Kidney (tissue), 14 donors: ENCODE measurements around the gene RNF40. TPM values are rescaled to one million over a fixed set of nuclear protein-coding genes. Genes with fewer than 3 reads are reported as not detected.

Source experiments
- DNase-seq, 5 donors: peaks; one replicate each; pipeline ENCODE4 v3.0.0-alpha.2; 2013 to 2020
- FAIRE-seq: peaks from 2 replicates; lab custom pipeline; 2012; peaks lifted over from hg19 to GRCh38; lab: Jason Lieb, UNC
- H3K27ac ChIP-seq, 2 donors: one replicate each; pipeline ENCODE4 v1.7.0; 2013; ENCODE audit warnings: low read depth in 2 of 2, low read length in 2 of 2, inconsistent platforms in 1 of 2
- H3K27me3 ChIP-seq: one replicate; pipeline ENCODE4 v1.7.1; 2013; ENCODE audit warnings: low read length, inconsistent platforms; ENCODE audit not compliant: control insufficient read depth, insufficient read depth
- H3K36me3 ChIP-seq, 3 donors: one replicate each; pipeline versions ENCODE4 v1.7.0 to v1.7.1; 2013; ENCODE audit warnings: low read length in 3 of 3, control low read depth in 1 of 3, inconsistent platforms in 1 of 3; ENCODE audit not compliant: insufficient read depth in 3 of 3, control insufficient read depth in 2 of 3
- H3K4me1 ChIP-seq, 3 donors: one replicate each; pipeline versions ENCODE4 v1.7.0 to v1.7.1; 2013; ENCODE audit warnings: low read length in 3 of 3, inconsistent platforms in 1 of 3, low read depth in 1 of 3; ENCODE audit not compliant: control insufficient read depth in 2 of 3, insufficient read depth in 2 of 3
- H3K4me3 ChIP-seq, 3 donors: one replicate each; pipeline versions ENCODE4 v1.7.0 to v1.8.1; 2013; ENCODE audit warnings: low read length in 3 of 3, control low read depth in 1 of 3, inconsistent platforms in 1 of 3
- H3K9ac ChIP-seq, 3 donors: one replicate each; pipeline versions ENCODE4 v1.7.0 to v1.7.1; 2013; ENCODE audit warnings: low read length in 3 of 3, control low read depth in 1 of 3, inconsistent platforms in 1 of 3
- H3K9me3 ChIP-seq, 3 donors: one replicate each; pipeline versions ENCODE4 v1.7.0 to v1.7.1; 2013; ENCODE audit warnings: low read length in 3 of 3, control low read depth in 1 of 3, inconsistent platforms in 1 of 3; ENCODE audit not compliant: control insufficient read depth in 2 of 3, insufficient read depth in 1 of 3
- CTCF ChIP-seq: IDR thresholded peaks from 3 replicates; pipeline ENCODE4 v1.5.1; 2012; ENCODE audit warnings: mild to moderate bottlenecking, moderate library complexity, borderline replicate concordance; ENCODE audit not compliant: insufficient read depth; ENCODE audit errors: extremely low read depth
- intact Hi-C: fragments of 100-400 bp; cut with DNase I; formaldehyde crosslinking; loops from one replicate; pipeline ENCODE4 v1.11.1; 2022
- polyA plus RNA-seq: library from polyadenylated mRNA; stranded (reverse); fragments of 350-450 nt; fragmentation: Illumina TruSeq; extraction: RNeasy Lipid Tissue Mini Kit (QIAGEN cat#74804); gene quantifications from one replicate; pipeline ENCODE4 v1.2.3, GENCODE V29; 2014; ENCODE audit warnings: low read depth, low replicate concordance; ENCODE audit not compliant: insufficient read depth
- total RNA-seq: library from RNA; stranded (reverse); fragmentation: NEBNext Ultra II Directional; extraction: Animal tissue kit (Norgen Biotek cat#: 25700); gene quantifications from one replicate; pipeline ENCODE4 v1.2.1, GENCODE V29; 2021
- donor health status: control.
- donor health status: control.
- donor health status: control.
- donor health status: control.
- donor health status: control.
- donor health status: DM: yes; HTN: yes; CAD: no.
- donor health status: Normal renal cell carcinoma (clear cell type).

RNF40 gene
- total and polyA plus RNA-seq, 2 donors from 2014 or later, result 74.3 to 109 TPM

- FAIRE-seq, result no peak
- no peaks in the 10 kb centered on the region for H3K27me3 ChIP-seq
- no peaks in the 10 kb centered on the region for H3K9me3 ChIP-seq
- H3K4me3 ChIP-seq, result no peak overlapping the region
- TF ChIP-seq CTCF, result no peak
- DNase-seq, result no peak
- H3K4me1 ChIP-seq, result peaks cover 0 to 10% (median 2%) of the 10 kb centered on the region in 3 donors
- no peak overlapping the region for H3K27ac ChIP-seq
- intact Hi-C loops, result no loop called here
- peaks cover 0 to 9% (median 5%) of the 10 kb centered on the region in 3 donors for H3K36me3 ChIP-seq
- no peak overlapping the region for H3K9ac ChIP-seq
Observed at GRCh38 chr16:30779596-30779995, 17.5 kb downstream of the RNF40 start.

- H3K27ac ChIP-seq, result no peak overlapping the region
- peaks cover 0 to 9% (median 5%) of the 10 kb centered on the region in 3 donors for H3K36me3 ChIP-seq
- H3K4me3 ChIP-seq, result no peak overlapping the region
- peaks cover 0 to 8% (median 2%) of the 10 kb centered on the region in 3 donors for H3K4me1 ChIP-seq
- no peak for FAIRE-seq
- TF ChIP-seq CTCF, result no peak
- peak in 1 of 5 donors; percentile 20 for DNase-seq
- no peaks in the 10 kb centered on the region for H3K27me3 ChIP-seq
- intact Hi-C loops, result no loop called here
- H3K9me3 ChIP-seq, result no peaks in the 10 kb centered on the region
- no peak overlapping the region for H3K9ac ChIP-seq
Observed at GRCh38 chr16:30780021-30780420, 17.9 kb downstream of the RNF40 start.

- Histone ChIP-seq H3K36me3 (peaks cover 0 to 9% (median 5%) of the 10 kb centered on the region in 3 donors), H3K4me1 (peaks cover 0 to 6% (median 2%) of the 10 kb centered on the region in 3 donors), H3K9me3 (no peaks in the 10 kb centered on the region), H3K27me3 (no peaks in the 10 kb centered on the region), H3K27ac (no peak overlapping the region), H3K4me3 (no peak overlapping the region), H3K9ac (no peak overlapping the region)
- peak in 1 of 5 donors; percentile 26 for DNase-seq
- intact Hi-C loops, result no loop called here
- FAIRE-seq, result no peak
- TF ChIP-seq CTCF, result no peak
Observed at GRCh38 chr16:30780549-30780948, 18.4 kb downstream of the RNF40 start.
